ENCODE data around the gene TRUB2.

- no peak for TF ChIP-seq CTCF (IDR thresholded peaks at IDR 0.05)
- TF ChIP-seq POLR2A (IDR thresholded peaks at IDR 0.05) = no peak
- no peak for TF ChIP-seq POLR2AphosphoS5 (IDR thresholded peaks at IDR 0.05)
Measured at GRCh38 chr9:128258326-128258725, 63.9 kb downstream of the TRUB2 start.
